Chondrocyte (in vitro differentiated cells): ENCODE results near the gene CENPH. TPM values are rescaled to one million over a fixed set of nuclear protein-coding genes. Genes with fewer than 3 reads are reported as not detected.

Experiments
- DNase-seq: peaks from one replicate; pipeline ENCODE4 v3.0.0; 2021; ENCODE audit warnings: mixed read lengths, low spot score
- H3K27ac Mint-ChIP-seq: one replicate; pipeline ENCODE4 v1.8.0; 2021; ENCODE audit warnings: mild to moderate bottlenecking, moderate library complexity, mixed read lengths; ENCODE audit not compliant: unreplicated experiment
- H3K27me3 Mint-ChIP-seq: 2 replicates; pipeline ENCODE4 v1.8.0; 2021; ENCODE audit warnings: low read depth, mixed read lengths
- H3K36me3 Mint-ChIP-seq: 2 replicates; pipeline ENCODE4 v1.8.0; 2021; ENCODE audit warnings: low read depth, mixed read lengths
- H3K4me1 Mint-ChIP-seq: 2 replicates; pipeline ENCODE4 v1.8.0; 2021; ENCODE audit warnings: low read depth, mild to moderate bottlenecking, mixed read lengths
- H3K4me3 Mint-ChIP-seq: one replicate; pipeline ENCODE4 v1.8.0; 2021; ENCODE audit warnings: mild to moderate bottlenecking, moderate library complexity, mixed read lengths; ENCODE audit not compliant: unreplicated experiment
- H3K9me3 Mint-ChIP-seq: 2 replicates; pipeline ENCODE4 v1.8.0; 2021; ENCODE audit warnings: low read depth, mixed read lengths
- total RNA-seq: library from RNA; stranded (reverse); gene quantifications from 3 replicates; pipeline ENCODE4 v1.2.1, GENCODE V29; 2021
- TF ChIP-seq, protein P1 (sequence below): fragments of 200-600 bp; sonication (generic); IDR thresholded peaks from 2 replicates; pipeline ENCODE4 v1.5.0; 2021; ENCODE audit warnings: antibody characterized with exemption, mild to moderate bottlenecking, moderate library complexity

The CENPH gene
- total RNA-seq, 1 donor from 2014 or later = 4.7 TPM

- no peaks in the 10 kb centered on the region for H3K27me3 Mint-ChIP-seq
- H3K36me3 Mint-ChIP-seq = peaks cover 22% of the 10 kb centered on the region
- TF ChIP-seq, protein P1, sequence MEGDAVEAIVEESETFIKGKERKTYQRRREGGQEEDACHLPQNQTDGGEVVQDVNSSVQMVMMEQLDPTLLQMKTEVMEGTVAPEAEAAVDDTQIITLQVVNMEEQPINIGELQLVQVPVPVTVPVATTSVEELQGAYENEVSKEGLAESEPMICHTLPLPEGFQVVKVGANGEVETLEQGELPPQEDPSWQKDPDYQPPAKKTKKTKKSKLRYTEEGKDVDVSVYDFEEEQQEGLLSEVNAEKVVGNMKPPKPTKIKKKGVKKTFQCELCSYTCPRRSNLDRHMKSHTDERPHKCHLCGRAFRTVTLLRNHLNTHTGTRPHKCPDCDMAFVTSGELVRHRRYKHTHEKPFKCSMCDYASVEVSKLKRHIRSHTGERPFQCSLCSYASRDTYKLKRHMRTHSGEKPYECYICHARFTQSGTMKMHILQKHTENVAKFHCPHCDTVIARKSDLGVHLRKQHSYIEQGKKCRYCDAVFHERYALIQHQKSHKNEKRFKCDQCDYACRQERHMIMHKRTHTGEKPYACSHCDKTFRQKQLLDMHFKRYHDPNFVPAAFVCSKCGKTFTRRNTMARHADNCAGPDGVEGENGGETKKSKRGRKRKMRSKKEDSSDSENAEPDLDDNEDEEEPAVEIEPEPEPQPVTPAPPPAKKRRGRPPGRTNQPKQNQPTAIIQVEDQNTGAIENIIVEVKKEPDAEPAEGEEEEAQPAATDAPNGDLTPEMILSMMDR = no peak
- H3K27ac Mint-ChIP-seq = peak overlapping the region; percentile 90
- H3K9me3 Mint-ChIP-seq = no peaks in the 10 kb centered on the region
- peaks cover 75% of the 10 kb centered on the region for H3K4me1 Mint-ChIP-seq
- peak overlapping the region; percentile 39 for H3K4me3 Mint-ChIP-seq
- no peak for DNase-seq
Observed at GRCh38 chr5:69238760-69239251, 49.4 kb downstream of the CENPH start.

- Mint-ChIP-seq H3K4me1 (peaks cover 63% of the 10 kb centered on the region), H3K4me3 (no peak overlapping the region), H3K9me3 (no peaks in the 10 kb centered on the region), H3K36me3 (peaks cover 22% of the 10 kb centered on the region), H3K27me3 (no peaks in the 10 kb centered on the region), H3K27ac (peak overlapping the region; percentile 38)
- TF ChIP-seq, protein P1 = no peak
- no peak for DNase-seq
Observed at GRCh38 chr5:69242215-69242927, 53.0 kb downstream of the CENPH start.

- H3K4me1 Mint-ChIP-seq = peaks cover 55% of the 10 kb centered on the region
- TF ChIP-seq, protein P1 = no peak
- no peak for DNase-seq
- no peak overlapping the region for H3K4me3 Mint-ChIP-seq
- peaks cover 26% of the 10 kb centered on the region for H3K36me3 Mint-ChIP-seq
- H3K27ac Mint-ChIP-seq = no peak overlapping the region
- peaks cover 8% of the 10 kb centered on the region for H3K9me3 Mint-ChIP-seq
- H3K27me3 Mint-ChIP-seq = no peaks in the 10 kb centered on the region
Observed at GRCh38 chr5:69245031-69245430, 55.6 kb downstream of the CENPH start.

DNA sequence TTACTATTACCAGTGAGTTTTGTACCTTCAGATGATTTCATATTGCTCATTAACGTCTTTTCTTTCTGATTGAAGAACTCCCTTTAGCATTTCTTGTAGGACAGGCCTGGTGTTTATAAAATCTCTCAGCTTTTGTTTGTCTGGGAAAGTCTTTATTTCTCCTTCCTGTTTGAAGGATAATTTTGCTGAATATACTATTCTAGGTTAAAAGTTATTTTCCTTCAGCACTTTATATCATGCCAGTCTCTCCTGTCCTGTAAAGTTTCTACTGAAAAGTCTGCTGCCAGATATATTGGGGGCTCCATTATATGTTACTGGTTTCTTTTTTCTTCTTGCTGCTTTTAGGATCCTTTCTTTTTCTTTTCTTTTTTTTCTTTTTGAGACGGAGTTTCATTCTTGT is 58.6 kb downstream of the CENPH start:
- no peak overlapping the region for H3K4me3 Mint-ChIP-seq
- peaks cover 8% of the 10 kb centered on the region for H3K9me3 Mint-ChIP-seq
- no peaks in the 10 kb centered on the region for H3K27me3 Mint-ChIP-seq
- H3K4me1 Mint-ChIP-seq = peaks cover 45% of the 10 kb centered on the region
- H3K27ac Mint-ChIP-seq = peak overlapping the region; percentile 27
- TF ChIP-seq, protein P1 = no peak
- peaks cover 14% of the 10 kb centered on the region for H3K36me3 Mint-ChIP-seq
- no peak for DNase-seq

DNA sequence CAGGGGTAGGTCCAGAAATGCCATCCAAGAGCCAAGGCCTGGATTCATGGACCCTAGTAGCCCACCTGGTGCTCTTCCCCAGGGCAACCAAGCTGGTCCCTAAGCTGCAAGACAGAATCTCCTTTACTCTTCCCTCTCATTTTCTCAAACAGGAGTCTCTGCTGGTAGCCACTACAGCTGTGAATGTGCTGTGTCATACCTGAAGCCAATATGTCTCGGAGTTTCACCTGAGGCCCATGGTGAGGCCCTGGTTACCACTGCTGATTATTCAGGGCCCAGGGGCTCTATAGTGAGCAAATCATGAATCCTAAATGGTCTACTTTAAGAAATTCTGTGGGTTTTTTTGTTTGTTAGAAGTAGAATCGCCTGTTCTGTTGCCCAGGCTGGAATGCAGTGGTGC is 61.2 kb downstream of the CENPH start:
- H3K4me3 Mint-ChIP-seq = no peak overlapping the region
- TF ChIP-seq, protein P1 = no peak
- peaks cover 8% of the 10 kb centered on the region for H3K9me3 Mint-ChIP-seq
- no peaks in the 10 kb centered on the region for H3K27me3 Mint-ChIP-seq
- no peak for DNase-seq
- peaks cover 11% of the 10 kb centered on the region for H3K36me3 Mint-ChIP-seq
- no peak overlapping the region for H3K27ac Mint-ChIP-seq
- peaks cover 39% of the 10 kb centered on the region for H3K4me1 Mint-ChIP-seq
